HG03575 (cell line): ENCODE data around the gene FMO3.

Source experiments
- ATAC-seq: cut with Tn5 transposase; IDR thresholded peaks from one replicate; pipeline ENCODE4 v1.9.1; 2021; ENCODE audit not compliant: unreplicated experiment, insufficient number of reproducible peaks, low FRiP score; ENCODE audit errors: extremely low read depth

FMO3 gene

DNA sequence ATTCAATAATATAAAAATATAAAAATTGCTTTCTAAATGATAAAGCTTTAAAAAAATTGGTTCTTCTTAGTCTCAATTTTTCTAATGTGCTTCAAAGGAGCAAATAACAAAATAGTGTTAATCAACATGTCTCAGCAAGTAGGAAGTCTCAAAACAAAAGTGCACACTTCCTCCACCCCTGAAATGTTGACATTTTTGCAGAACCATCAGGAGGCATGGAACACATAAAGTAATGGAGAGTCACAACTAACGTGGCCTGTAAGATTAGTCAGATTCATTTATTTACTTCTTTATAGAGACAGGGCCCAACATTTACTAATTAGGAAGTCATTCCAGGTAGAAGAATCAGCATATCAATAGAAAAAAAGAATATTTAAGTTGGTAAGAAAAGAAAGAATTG is 59.5 kb downstream of the FMO3 start:
- ATAC-seq = no peak

DNA sequence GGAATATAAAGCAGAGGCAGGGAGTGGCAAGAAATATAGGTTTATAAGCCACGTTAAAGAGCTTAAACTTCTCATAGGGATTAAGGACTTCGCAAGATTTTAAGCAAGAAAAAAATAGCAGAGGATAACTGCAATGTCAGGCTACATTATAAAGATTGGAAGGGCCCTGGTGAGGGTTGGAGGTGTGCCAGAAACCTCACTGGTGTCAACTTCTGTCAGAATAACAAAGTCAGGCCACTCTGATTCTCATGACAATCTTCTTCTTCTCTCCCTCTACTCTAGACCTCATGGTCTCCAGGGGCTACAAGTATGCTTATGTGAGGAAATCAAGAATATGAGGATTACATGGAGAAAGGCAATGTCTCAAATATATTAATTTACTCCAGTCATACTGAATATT is 61.8 kb downstream of the FMO3 start:
- no peak for ATAC-seq

DNA sequence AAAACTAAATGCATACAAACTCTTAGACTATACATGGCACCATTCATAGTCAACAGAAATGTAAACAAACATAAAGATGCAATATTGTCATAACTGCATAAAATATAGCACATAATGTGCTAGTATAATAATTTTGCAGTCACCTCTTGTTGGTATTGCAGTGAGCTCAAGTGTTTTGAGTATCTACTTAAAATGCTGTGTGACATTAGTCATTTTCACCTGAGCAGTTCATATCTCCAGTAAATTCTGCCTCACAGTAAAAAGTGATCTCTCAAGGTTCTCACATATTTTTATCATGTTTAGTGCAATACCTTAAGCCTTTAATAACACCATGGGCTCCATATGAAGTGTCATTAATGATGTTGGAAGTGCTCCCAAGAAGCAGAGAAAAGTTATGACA is 64.8 kb downstream of the FMO3 start:
- no peak for ATAC-seq

DNA sequence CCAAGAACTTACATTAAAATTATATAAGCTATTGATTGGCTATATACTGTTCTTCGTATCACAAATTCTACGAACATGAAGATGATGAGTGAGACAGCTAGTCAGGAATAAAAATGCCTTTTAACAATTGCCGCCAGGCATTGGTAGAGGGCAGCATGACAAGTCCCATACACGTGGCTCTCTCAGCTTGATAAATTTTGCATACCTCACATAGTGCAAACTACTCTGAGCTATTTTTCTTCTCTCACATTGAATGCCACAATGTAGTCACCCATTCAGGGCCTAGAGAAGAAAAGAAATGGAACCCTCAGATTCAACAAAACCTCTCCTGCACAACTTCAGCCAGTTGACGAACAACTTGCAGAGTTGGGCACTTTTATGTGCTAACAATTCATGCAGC is 67.4 kb downstream of the FMO3 start:
- no peak for ATAC-seq

DNA sequence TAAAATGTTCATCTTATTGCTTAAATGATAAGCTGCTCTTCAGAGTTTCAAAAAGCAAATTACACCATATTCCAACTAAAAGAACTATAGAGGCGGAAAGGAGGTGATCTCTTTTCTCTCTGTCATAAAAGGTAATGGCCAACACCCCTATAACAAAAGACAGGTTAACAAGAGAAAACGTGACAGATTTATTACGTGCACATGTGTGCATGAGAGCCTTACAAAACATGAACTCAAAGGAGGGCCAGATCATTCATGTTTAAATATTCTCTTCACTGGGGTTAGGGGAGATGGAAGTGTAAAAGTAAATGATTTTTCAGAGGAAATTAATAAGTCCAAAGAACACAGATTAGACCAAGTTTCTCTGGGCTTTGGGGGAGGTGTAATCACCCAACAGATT is 67.8 kb downstream of the FMO3 start:
- no peak for ATAC-seq

DNA sequence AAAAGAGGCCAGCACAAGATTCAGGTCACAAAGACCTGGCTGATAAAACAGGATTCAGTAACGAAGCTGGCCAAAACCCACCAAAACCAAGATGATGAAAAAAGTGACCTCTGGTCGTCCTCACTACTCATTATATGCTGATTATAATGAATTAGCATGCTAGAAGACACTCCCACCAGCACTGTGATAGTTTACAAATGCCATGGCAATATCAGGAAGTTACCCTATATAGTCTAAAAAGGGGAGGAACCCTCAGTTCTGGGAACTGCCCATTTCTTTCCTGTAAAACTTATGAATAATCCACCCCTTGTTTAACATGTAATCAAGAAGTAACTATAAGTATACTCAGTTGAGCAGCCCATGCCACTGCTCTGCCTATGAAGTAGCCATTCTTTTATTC is 68.4 kb downstream of the FMO3 start:
- no peak for ATAC-seq

DNA sequence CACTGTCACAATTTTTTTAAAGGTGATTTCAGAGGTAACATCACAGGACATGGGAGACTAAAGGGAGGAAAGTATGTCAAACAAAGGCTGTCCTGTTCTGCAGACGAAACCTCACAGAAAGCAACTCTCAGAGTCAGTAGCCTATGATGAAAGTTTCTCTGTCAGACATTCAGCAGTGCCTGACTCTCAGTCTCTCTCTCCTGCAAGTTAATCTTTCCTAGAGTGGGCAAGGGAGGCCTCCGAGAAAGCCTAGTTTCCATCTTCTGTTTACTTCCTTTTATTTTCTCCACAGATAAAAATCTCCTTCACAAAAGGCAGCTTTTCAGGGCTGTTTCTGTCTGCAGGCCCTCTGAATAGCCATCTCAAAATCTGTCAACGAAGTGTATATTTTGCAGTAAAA is 69.5 kb downstream of the FMO3 start:
- no peak for ATAC-seq

DNA sequence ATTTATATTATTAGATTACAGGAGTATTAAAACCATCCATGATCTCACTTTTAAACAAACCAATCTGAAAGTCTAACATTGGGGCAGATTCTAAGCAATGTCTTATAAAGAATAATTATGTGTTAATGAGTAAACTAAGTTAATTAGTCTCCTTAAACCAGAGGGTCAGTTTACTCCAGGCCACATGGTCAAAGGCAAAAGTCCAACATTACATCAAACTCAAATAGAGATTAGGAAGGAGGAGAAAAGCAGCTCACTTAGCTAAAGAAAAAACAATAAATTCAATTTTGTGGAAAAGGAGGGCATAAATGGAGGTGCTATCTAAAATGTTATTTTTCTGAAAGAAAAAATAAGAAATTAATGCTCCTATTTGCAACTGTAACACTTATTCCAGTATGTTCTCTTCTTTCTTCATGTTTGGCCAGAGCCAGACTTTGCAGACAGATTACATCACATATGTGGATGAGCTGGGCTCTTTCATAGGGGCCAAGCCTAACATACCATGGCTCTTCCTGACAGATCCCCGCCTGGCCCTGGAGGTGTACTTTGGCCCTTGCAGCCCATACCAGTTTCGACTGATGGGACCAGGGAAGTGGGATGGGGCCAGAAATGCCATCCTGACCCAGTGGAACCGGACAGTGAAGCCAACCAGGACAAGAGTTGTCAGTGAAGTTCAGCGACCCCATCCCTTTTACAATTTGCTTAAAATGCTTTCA is 70.1 kb downstream of the FMO3 start:
- no peak for ATAC-seq

DNA sequence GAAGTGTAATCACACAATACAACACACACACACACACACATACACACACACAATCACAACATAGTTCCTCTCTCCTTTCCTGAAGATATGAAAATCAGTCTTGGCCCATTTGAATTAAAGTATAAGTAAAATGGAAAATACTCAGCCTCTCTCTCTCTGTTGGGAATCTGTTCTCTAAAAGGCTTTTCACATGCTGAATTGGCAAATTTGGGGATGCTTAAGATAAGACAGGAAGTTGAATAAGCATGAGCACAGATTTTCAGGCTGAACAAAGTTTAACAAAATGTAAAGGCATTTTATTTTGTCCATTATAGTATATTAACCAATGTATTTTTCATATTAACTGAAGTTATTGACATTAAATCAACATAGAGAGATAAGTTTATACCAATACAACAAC is 70.7 kb downstream of the FMO3 start:
- ATAC-seq = no peak

DNA sequence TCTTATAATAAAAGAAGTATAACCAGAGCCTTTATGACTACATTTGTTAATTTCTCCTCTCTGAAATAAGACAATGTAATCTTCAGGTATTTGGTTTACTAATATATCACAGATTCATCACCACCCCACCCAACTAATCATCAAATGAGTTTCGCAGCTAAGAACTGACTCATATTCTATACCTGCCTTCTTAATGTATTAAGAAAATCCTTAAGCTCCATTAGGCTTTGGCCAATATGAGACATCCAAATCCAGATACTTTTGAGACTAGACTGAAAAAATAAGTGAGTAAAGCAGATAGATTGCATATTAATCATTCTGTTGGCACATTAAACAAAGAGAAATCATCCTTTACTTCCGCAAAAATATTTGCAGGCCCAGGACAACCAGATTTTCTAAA is 75.7 kb downstream of the FMO3 start:
- no peak for ATAC-seq
